ENCODE measurements around the gene SOCS1.

DNA sequence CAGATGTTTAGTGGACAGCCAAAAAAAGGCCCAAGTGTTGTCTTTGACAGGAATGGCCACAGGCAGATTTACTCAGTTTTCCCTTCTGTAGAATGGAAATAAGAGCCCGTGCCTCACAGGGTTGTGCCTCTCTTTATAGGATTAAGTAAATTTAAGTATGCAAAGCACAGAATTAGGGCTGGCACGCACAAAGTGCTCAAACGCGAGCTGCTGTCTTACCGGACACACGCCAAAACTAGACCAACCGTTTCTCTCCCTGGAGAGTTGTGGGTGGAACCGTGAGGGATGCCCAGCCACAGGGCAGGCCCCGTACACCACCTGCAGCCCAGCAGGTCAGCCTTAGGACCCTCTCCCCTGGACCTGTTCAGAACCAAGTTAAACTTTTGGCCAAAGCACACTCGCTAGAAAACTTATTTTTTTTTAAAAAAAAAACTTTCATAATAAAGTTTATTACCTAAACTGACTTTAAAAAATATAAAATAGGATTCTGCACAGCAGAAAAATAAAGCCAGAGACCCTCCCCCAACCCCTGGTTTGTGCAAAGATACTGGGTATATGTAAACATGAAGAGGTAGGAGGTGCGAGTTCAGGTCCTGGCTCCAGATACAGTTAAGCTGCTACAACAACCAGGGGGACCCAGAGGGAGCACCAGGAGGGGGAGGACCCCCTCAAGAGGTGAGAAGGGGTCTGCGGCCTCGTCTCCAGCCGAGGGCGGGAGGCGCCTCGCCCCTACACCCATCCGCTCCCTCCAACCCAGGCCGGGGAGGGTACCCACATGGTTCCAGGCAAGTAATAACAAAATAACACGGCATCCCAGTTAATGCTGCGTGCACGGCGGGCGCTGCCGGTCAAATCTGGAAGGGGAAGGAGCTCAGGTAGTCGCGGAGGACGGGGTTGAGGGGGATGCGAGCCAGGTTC lies 1.8 kb downstream of the SOCS1 start:
- no peak for TF ChIP-seq CBX5 (IDR thresholded peaks at IDR 0.05; ENCODE audit: borderline replicate concordance, low read depth)
- TF ChIP-seq, protein P1, sequence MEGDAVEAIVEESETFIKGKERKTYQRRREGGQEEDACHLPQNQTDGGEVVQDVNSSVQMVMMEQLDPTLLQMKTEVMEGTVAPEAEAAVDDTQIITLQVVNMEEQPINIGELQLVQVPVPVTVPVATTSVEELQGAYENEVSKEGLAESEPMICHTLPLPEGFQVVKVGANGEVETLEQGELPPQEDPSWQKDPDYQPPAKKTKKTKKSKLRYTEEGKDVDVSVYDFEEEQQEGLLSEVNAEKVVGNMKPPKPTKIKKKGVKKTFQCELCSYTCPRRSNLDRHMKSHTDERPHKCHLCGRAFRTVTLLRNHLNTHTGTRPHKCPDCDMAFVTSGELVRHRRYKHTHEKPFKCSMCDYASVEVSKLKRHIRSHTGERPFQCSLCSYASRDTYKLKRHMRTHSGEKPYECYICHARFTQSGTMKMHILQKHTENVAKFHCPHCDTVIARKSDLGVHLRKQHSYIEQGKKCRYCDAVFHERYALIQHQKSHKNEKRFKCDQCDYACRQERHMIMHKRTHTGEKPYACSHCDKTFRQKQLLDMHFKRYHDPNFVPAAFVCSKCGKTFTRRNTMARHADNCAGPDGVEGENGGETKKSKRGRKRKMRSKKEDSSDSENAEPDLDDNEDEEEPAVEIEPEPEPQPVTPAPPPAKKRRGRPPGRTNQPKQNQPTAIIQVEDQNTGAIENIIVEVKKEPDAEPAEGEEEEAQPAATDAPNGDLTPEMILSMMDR (IDR thresholded peaks at IDR 0.05 in 2 of 3, conservative IDR thresholded peaks at IDR 0.05 in 1 of 3; ENCODE audit: insufficient read depth in 2 of 3, low read depth in 1 of 3, low read length in 3 of 3): no peak; a peak in 1 of 6 replicates
- TF ChIP-seq NRF1 (conservative IDR thresholded peaks at IDR 0.05 in 1 of 2, IDR thresholded peaks at IDR 0.05 in 1 of 2): no peak
- TF ChIP-seq CHD7 (IDR thresholded peaks at IDR 0.05; ENCODE audit: low read depth, low read length): no peak
- TF ChIP-seq, protein P2, sequence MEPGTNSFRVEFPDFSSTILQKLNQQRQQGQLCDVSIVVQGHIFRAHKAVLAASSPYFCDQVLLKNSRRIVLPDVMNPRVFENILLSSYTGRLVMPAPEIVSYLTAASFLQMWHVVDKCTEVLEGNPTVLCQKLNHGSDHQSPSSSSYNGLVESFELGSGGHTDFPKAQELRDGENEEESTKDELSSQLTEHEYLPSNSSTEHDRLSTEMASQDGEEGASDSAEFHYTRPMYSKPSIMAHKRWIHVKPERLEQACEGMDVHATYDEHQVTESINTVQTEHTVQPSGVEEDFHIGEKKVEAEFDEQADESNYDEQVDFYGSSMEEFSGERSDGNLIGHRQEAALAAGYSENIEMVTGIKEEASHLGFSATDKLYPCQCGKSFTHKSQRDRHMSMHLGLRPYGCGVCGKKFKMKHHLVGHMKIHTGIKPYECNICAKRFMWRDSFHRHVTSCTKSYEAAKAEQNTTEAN (CRISPR knock-in tag; IDR thresholded peaks at IDR 0.05): no peak
- no peak for TF ChIP-seq XRCC5 (IDR thresholded peaks at IDR 0.05; ENCODE audit: low read depth, low read length)
- no peak for TF ChIP-seq TAF1 (IDR thresholded peaks at IDR 0.05; ENCODE audit: control insufficient read depth, extremely low read depth, insufficient read depth, low read length, severe bottlenecking)
- no peak for TF ChIP-seq TAF9B (IDR thresholded peaks at IDR 0.05; ENCODE audit: partially characterized antibody)
- TF ChIP-seq, protein P3, sequence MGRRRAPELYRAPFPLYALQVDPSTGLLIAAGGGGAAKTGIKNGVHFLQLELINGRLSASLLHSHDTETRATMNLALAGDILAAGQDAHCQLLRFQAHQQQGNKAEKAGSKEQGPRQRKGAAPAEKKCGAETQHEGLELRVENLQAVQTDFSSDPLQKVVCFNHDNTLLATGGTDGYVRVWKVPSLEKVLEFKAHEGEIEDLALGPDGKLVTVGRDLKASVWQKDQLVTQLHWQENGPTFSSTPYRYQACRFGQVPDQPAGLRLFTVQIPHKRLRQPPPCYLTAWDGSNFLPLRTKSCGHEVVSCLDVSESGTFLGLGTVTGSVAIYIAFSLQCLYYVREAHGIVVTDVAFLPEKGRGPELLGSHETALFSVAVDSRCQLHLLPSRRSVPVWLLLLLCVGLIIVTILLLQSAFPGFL (CRISPR knock-in tag; IDR thresholded peaks at IDR 0.05): no peak
- no peak for TF ChIP-seq NFXL1 (CRISPR knock-in tag; IDR thresholded peaks at IDR 0.05)
- TF ChIP-seq SNIP1 (IDR thresholded peaks at IDR 0.05; ENCODE audit: low read depth): no peak
- TF ChIP-seq BRD4 (IDR thresholded peaks at IDR 0.05): no peak
- TF ChIP-seq SAFB2 (IDR thresholded peaks at IDR 0.05; ENCODE audit: borderline replicate concordance, low read depth, low read length, severe bottlenecking): no peak
- no peak for TF ChIP-seq BCL6 (CRISPR knock-in tag; IDR thresholded peaks at IDR 0.05)

Measured in K562 (cell line).